B cell (primary cell): Measurements from ENCODE around the gene ILDR1. TPM values are rescaled to one million over a fixed set of nuclear protein-coding genes. Genes with fewer than 3 reads are reported as not detected.

Experiments
- ATAC-seq: fragments of 200-7000 bp; cut with Tn5 transposase; one replicate; pipeline ENCODE4 v1.10.0; 2021; ENCODE audit warnings: low read depth, mild to moderate bottlenecking, moderate number of reproducible peaks, moderate library complexity
- CTCF ChIA-PET: fragments of 350-600 bp; sonication (Branson Sonifier 250); formaldehyde crosslinking; loops from one replicate; lab custom pipeline; 2021; ENCODE audit warnings: antibody characterized with exemption, inconsistent platforms; lab: Charles Lee
- POLR2A ChIA-PET: fragments of 350-600 bp; sonication (Branson Sonifier 250); formaldehyde crosslinking; loops from one replicate; lab custom pipeline; 2021; ENCODE audit warnings: antibody characterized with exemption; lab: Charles Lee
- DNase-seq: peaks from one replicate; pipeline ENCODE4 v3.0.0; 2013
- H2AFZ ChIP-seq: 2 replicates; pipeline ENCODE4 v1.6.1; 2012; ENCODE audit warnings: mild to moderate bottlenecking, low read depth, low read length; ENCODE audit not compliant: insufficient read depth, poor library complexity, severe bottlenecking
- H3K27ac ChIP-seq, 2 donors: 1 replicate in 1 of 2; 2 replicates in 1 of 2; pipeline ENCODE4 v1.5.1; 2012 to 2013; ENCODE audit warnings: low read length in 2 of 2, mild to moderate bottlenecking in 2 of 2, moderate library complexity in 1 of 2
- H3K27me3 ChIP-seq, 4 experiments: fragments of 200-600 bp in 1 of 4; sonication (generic) in 1 of 4; replicated peaks in 1 of 4; 1 replicate in 2 of 4; 2 replicates in 2 of 4; pipeline versions ENCODE4 v1.6.1 to v1.7.0; 2013 to 2016; ENCODE audit warnings: low read length in 3 of 4, mild to moderate bottlenecking in 2 of 4, mixed read lengths in 1 of 4, moderate library complexity in 1 of 4; ENCODE audit not compliant: insufficient read depth in 4 of 4, control insufficient read depth in 3 of 4; ENCODE audit errors: control extremely low read depth in 1 of 4
- H3K36me3 ChIP-seq, 2 experiments: replicated peaks in 1 of 2; 1 replicate in 1 of 2; 2 replicates in 1 of 2; pipeline versions ENCODE4 v1.6.1 to v1.7.1; 2013; ENCODE audit warnings: low read length in 1 of 2; ENCODE audit not compliant: insufficient read depth in 2 of 2, control insufficient read depth in 1 of 2; ENCODE audit errors: control extremely low read depth in 1 of 2, extremely low read depth in 1 of 2
- H3K4me1 ChIP-seq, 2 donors: fragments of 200-600 bp in 1 of 2; sonication (generic) in 1 of 2; 1 replicate in 1 of 2; 2 replicates in 1 of 2; pipeline versions ENCODE4 v1.5.1 to v1.6.1; 2013 to 2017; ENCODE audit warnings: low read length in 2 of 2; ENCODE audit not compliant: control insufficient read depth in 2 of 2, insufficient read depth in 2 of 2
- H3K4me2 ChIP-seq: replicated peaks from 2 replicates; pipeline ENCODE3; 2012; ENCODE audit warnings: mild to moderate bottlenecking, low read depth, low read length; ENCODE audit not compliant: poor library complexity, severe bottlenecking
- H3K4me3 ChIP-seq, 5 experiments: fragments of 200-600 bp in 1 of 5; sonication (generic) in 1 of 5; 1 replicate in 3 of 5; 2 replicates in 2 of 5; pipeline versions ENCODE4 v1.5.1 to v1.7.0; 2011 to 2016; ENCODE audit warnings: low read length in 4 of 5, mild to moderate bottlenecking in 4 of 5, low read depth in 2 of 5, control low read depth in 1 of 5, moderate library complexity in 1 of 5; ENCODE audit not compliant: insufficient read depth in 1 of 5; ENCODE audit errors: control extremely low read depth in 1 of 5, extremely low read depth in 1 of 5
- H3K79me2 ChIP-seq: fragments of 200-600 bp; sonication (generic); one replicate; pipeline ENCODE4 v1.6.0; 2016; ENCODE audit warnings: low read length; ENCODE audit not compliant: control insufficient read depth, insufficient read depth
- H3K9ac ChIP-seq: fragments of 200-600 bp; sonication (generic); 2 replicates; pipeline ENCODE4 v1.6.1; 2017; ENCODE audit warnings: mild to moderate bottlenecking, low read length, moderate library complexity
- H3K9me3 ChIP-seq, 3 donors: one replicate each; pipeline versions ENCODE4 v1.6.1 to v1.7.1; 2013; ENCODE audit warnings: low read length in 2 of 3; ENCODE audit not compliant: control insufficient read depth in 2 of 3, insufficient read depth in 1 of 3; ENCODE audit errors: control extremely low read depth in 1 of 3
- H4K20me1 ChIP-seq: 2 replicates; pipeline ENCODE4 v1.6.0; 2012; ENCODE audit warnings: mild to moderate bottlenecking, low read length; ENCODE audit not compliant: insufficient read depth, control insufficient read depth, poor library complexity, severe bottlenecking
- H3K27ac Mint-ChIP-seq: one replicate; pipeline ENCODE4 v1.8.0; 2021; ENCODE audit warnings: mixed read lengths
- H3K27me3 Mint-ChIP-seq: one replicate; pipeline ENCODE4 v1.8.0; 2021; ENCODE audit warnings: mixed read lengths
- H3K4me1 Mint-ChIP-seq: one replicate; pipeline ENCODE4 v1.8.0; 2021; ENCODE audit warnings: mixed read lengths
- H3K4me3 Mint-ChIP-seq: one replicate; pipeline ENCODE4 v1.8.0; 2021; ENCODE audit warnings: mixed read lengths
- H3K9me3 Mint-ChIP-seq: one replicate; pipeline ENCODE4 v1.8.0; 2022; ENCODE audit warnings: mixed read lengths; ENCODE audit not compliant: insufficient read depth
- EZH2 ChIP-seq: IDR thresholded peaks from 2 replicates; pipeline ENCODE4 v1.6.1; 2012; ENCODE audit warnings: borderline replicate concordance, low read depth, mild to moderate bottlenecking, moderate library complexity, low read length; ENCODE audit not compliant: insufficient read depth, poor library complexity, severe bottlenecking
- WGBS: methylation state at CpG from one replicate; pipeline ENCODE4 v1.1.5; 2013; ENCODE audit warnings: missing lambda C conversion rate; ENCODE audit not compliant: insufficient coverage; 5-methylcytosine and 5-hydroxymethylcytosine counted together
- intact Hi-C: fragments of 100-400 bp; cut with micrococcal nuclease; formaldehyde crosslinking; loops from one replicate; pipeline ENCODE4 v1.10.0; 2022
- polyA plus RNA-seq: library from polyadenylated mRNA; depleted of rRNA; stranded (reverse); fragments of >200 nt; gene quantifications from 2 replicates; pipeline ENCODE4 v1.2.3, GENCODE V29; 2012
- total RNA-seq, 2 donors: library from RNA; stranded (reverse); fragments of 120-200 nt in 1 of 2; gene quantifications; 1 replicate in 1 of 2; 2 replicates in 1 of 2; pipeline versions ENCODE4 v1.2.3 to v1.2.4, GENCODE V29; 2013 to 2022
- TF ChIP-seq, protein P1 (sequence below): fragments of 200-600 bp; IDR thresholded peaks from one replicate; pipeline ENCODE4 v1.8.0; 2022; ENCODE audit warnings: antibody characterized with exemption, mild to moderate bottlenecking

Gene ILDR1
- total and polyA plus RNA-seq, 2 donors (not counting 1 experiment from before 2014, with no cell fraction given), result 1.9 to 4.7 TPM

DNA sequence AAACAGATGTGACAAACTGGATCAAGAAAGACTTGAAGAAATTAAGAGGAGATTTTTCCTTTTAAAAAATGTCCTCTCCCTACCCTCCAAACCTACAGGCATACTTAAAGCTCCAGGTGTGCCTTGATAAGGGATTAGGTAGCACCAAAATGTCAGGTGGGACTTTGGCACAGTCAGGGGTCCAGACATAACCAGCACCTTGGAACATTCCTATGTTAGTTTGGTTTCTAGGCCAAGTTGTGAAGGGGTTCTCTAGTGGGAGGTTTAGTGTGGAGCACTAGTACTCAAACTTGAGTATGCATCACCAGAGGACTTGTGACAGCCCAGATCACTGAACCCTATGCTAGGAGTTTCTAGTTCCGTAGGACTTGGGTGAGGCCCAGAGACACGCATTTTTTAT is 13.9 kb downstream of the ILDR1 start:
- Mint-ChIP-seq H3K27ac (no peak overlapping the region), H3K9me3 (no peaks in the 10 kb centered on the region), H3K4me1 (peaks cover 48% of the 10 kb centered on the region), H3K27me3 (no peaks in the 10 kb centered on the region), H3K4me3 (no peak overlapping the region)
- Histone ChIP-seq H4K20me1 (no peaks in the 10 kb centered on the region), H2AFZ (no peak overlapping the region), H3K27ac (no peak overlapping the region), H3K4me1 (peaks cover 18 to 25% of the 10 kb centered on the region in 2 donors), H3K9me3 (no peaks in the 10 kb centered on the region), H3K27me3 (no peaks in the 10 kb centered on the region), H3K4me3 (no peak overlapping the region), H3K9ac (no peak overlapping the region), H3K4me2 (no peak overlapping the region), H3K36me3 (no peaks in the 10 kb centered on the region), H3K79me2 (no peaks in the 10 kb centered on the region)
- ChIA-PET POLR2A (interaction anchor here (1.2 kb wide), 1 partner anchor 17 kb away, joined by 4 read pairs; no protein-coding TSS in a partner anchor), CTCF (interaction anchor here (0.7 kb wide), 1 partner anchor 1621 kb away, joined by 3 read pairs; no protein-coding TSS in a partner anchor)
- WGBS, result no CpG with 5 or more reads among the region's 2 CpGs
- TF ChIP-seq, protein P1, sequence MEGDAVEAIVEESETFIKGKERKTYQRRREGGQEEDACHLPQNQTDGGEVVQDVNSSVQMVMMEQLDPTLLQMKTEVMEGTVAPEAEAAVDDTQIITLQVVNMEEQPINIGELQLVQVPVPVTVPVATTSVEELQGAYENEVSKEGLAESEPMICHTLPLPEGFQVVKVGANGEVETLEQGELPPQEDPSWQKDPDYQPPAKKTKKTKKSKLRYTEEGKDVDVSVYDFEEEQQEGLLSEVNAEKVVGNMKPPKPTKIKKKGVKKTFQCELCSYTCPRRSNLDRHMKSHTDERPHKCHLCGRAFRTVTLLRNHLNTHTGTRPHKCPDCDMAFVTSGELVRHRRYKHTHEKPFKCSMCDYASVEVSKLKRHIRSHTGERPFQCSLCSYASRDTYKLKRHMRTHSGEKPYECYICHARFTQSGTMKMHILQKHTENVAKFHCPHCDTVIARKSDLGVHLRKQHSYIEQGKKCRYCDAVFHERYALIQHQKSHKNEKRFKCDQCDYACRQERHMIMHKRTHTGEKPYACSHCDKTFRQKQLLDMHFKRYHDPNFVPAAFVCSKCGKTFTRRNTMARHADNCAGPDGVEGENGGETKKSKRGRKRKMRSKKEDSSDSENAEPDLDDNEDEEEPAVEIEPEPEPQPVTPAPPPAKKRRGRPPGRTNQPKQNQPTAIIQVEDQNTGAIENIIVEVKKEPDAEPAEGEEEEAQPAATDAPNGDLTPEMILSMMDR, result no peak
- TF ChIP-seq EZH2, result no peak
- ATAC-seq (no peak), DNase-seq (no peak)
- intact Hi-C loops, result no loop called here

DNA sequence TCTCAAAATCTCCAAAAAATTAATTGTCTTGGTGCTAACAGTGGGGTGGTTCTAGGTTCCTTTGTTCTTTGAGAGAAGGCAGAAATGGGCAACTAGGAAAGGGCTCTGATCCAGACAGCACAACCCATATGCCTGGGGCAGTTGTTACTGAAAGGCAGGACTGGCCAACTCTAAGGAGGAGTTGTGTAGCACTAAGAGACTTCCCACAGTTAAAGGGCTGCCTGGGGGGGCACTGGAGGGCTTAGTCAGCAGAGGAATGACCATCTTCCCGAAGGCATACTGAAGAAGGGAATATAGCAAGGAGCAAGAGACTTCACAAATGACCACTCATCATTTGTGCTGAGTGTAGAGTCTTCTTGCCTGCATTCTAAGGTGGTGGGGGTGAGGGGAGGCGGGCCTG is 15.8 kb downstream of the ILDR1 start:
- H3K27ac Mint-ChIP-seq, result peak overlapping the region; percentile 6
- Histone ChIP-seq H2AFZ (no peak overlapping the region), H3K4me1 (peaks cover 35 to 43% of the 10 kb centered on the region in 2 donors), H3K4me3 (no peak overlapping the region), H3K79me2 (no peaks in the 10 kb centered on the region), H3K4me2 (no peak overlapping the region), H3K9me3 (no peaks in the 10 kb centered on the region), H3K27me3 (no peaks in the 10 kb centered on the region), H3K9ac (no peak overlapping the region), H3K27ac (no peak overlapping the region), H4K20me1 (no peaks in the 10 kb centered on the region), H3K36me3 (no peaks in the 10 kb centered on the region)
- POLR2A ChIA-PET, result no interaction called here
- TF ChIP-seq, protein P1, result no peak
- no peak for TF ChIP-seq EZH2
- DNase-seq (no peak), ATAC-seq (no peak)
- H3K4me3 Mint-ChIP-seq, result no peak overlapping the region
- 90% methylated on average over 2 of the region's 2 CpGs for WGBS
- no peaks in the 10 kb centered on the region for H3K9me3 Mint-ChIP-seq
- peaks cover 51% of the 10 kb centered on the region for H3K4me1 Mint-ChIP-seq
- no peaks in the 10 kb centered on the region for H3K27me3 Mint-ChIP-seq
- CTCF ChIA-PET, result interaction anchor here (3.2 kb wide), 1 partner anchor 10 kb away, joined by 16 read pairs; no protein-coding TSS in a partner anchor
- intact Hi-C loops, result no loop called here
